Activated CD4-positive, alpha-beta memory T cell treated with anti-CD3 and anti-CD28 coated beads for 36 hours (primary cell): ENCODE results near the gene NACC1. TPM values are rescaled to one million over a fixed set of nuclear protein-coding genes. Genes with fewer than 3 reads are reported as not detected.

ENCODE experiments used
- CTCF ChIA-PET: fragments of 350-600 bp; sonication (Branson Sonifier 250); formaldehyde crosslinking; loops from one replicate; lab custom pipeline; 2021; ENCODE audit warnings: antibody characterized with exemption, inconsistent platforms; lab: Charles Lee
- POLR2A ChIA-PET: fragments of 350-600 bp; sonication (Branson Sonifier 250); formaldehyde crosslinking; loops from one replicate; lab custom pipeline; 2021; ENCODE audit warnings: antibody characterized with exemption; lab: Charles Lee
- DNase-seq: peaks from one replicate; pipeline ENCODE4 v3.0.0-alpha.2; 2020
- H3K27ac Mint-ChIP-seq: one replicate; pipeline ENCODE4 v1.8.0; 2021; ENCODE audit warnings: mixed read lengths
- H3K27me3 Mint-ChIP-seq: one replicate; pipeline ENCODE4 v1.8.0; 2021; ENCODE audit warnings: mixed read lengths
- H3K36me3 Mint-ChIP-seq: one replicate; pipeline ENCODE4 v1.8.0; 2021; ENCODE audit warnings: mixed read lengths
- H3K4me1 Mint-ChIP-seq: one replicate; pipeline ENCODE4 v1.8.0; 2021; ENCODE audit warnings: low read depth, mixed read lengths
- H3K4me3 Mint-ChIP-seq: one replicate; pipeline ENCODE4 v1.8.0; 2021; ENCODE audit warnings: mild to moderate bottlenecking, mixed read lengths
- H3K9me3 Mint-ChIP-seq: one replicate; pipeline ENCODE4 v1.8.0; 2021; ENCODE audit warnings: mixed read lengths
- intact Hi-C: fragments of 100-400 bp; cut with micrococcal nuclease; formaldehyde crosslinking; loops from one replicate; pipeline ENCODE4 v1.15.1; 2023
- total RNA-seq, 2 experiments: library from RNA; stranded (reverse); gene quantifications; one replicate each; pipeline ENCODE4 v1.2.3, GENCODE V29; 2021

The NACC1 gene
- total RNA-seq, result 10 to 100 TPM; 89.8 to 90.9 TPM

GRCh38 chr19:13117772-13118423, at the start of gene NACC1:
Gene NACC1, plus strand, starts transcription at chr19:13118264. Its CDS starts 16,944 bp downstream, at chr19:13135208.
- Mint-ChIP-seq H3K27ac (peak within 1 kb of the TSS; percentile 93), H3K9me3 (no peaks in the 10 kb centered on the region), H3K4me3 (peak within 1 kb of the TSS; percentile 86), H3K4me1 (peaks cover 51% of the 10 kb centered on the region), H3K27me3 (no peaks in the 10 kb centered on the region), H3K36me3 (peaks cover 16% of the 10 kb centered on the region)
- DNase-seq, result peak; percentile 94
- POLR2A ChIA-PET, result interaction anchor here (0.6 to 4.1 kb wide), 10 partner anchors 13 to 744 kb away, joined by 3 to 38 read pairs (median 8); partner anchors contain the start of genes IER2 and STX10
- intact Hi-C loops, result loop anchor here (1.0 to 5.0 kb wide), 2 partner anchors 14 to 94 kb away; no protein-coding TSS in a partner anchor
- CTCF ChIA-PET, result interaction anchor here (0.5 to 2.8 kb wide), 11 partner anchors 11 to 153 kb away, joined by 3 to 16 read pairs (median 4); partner anchors contain the start of genes IER2 and STX10

GRCh38 chr19:13069415-13070359, 48.4 kb upstream of the NACC1 start:
- no peak for DNase-seq
- Mint-ChIP-seq H3K9me3 (no peaks in the 10 kb centered on the region), H3K4me1 (no peaks in the 10 kb centered on the region), H3K27ac (no peak overlapping the region), H3K36me3 (no peaks in the 10 kb centered on the region), H3K4me3 (no peak overlapping the region), H3K27me3 (no peaks in the 10 kb centered on the region)
- CTCF ChIA-PET, result interaction anchor here (0.7 to 2.0 kb wide), 6 partner anchors 9 to 104 kb away, joined by 3 to 19 read pairs (median 4); no protein-coding TSS in a partner anchor
- intact Hi-C loops, result no loop called here
- POLR2A ChIA-PET, result no interaction called here

- H3K4me1 Mint-ChIP-seq, result no peaks in the 10 kb centered on the region
- no peak overlapping the region for H3K4me3 Mint-ChIP-seq
- POLR2A ChIA-PET, result no interaction called here
- no peaks in the 10 kb centered on the region for H3K9me3 Mint-ChIP-seq
- no peak overlapping the region for H3K27ac Mint-ChIP-seq
- no peaks in the 10 kb centered on the region for H3K27me3 Mint-ChIP-seq
- no peak for DNase-seq
- CTCF ChIA-PET, result interaction anchor here (0.8 to 2.0 kb wide), 5 partner anchors 10 to 105 kb away, joined by 3 to 19 read pairs (median 4); no protein-coding TSS in a partner anchor
- intact Hi-C loops, result no loop called here
- no peaks in the 10 kb centered on the region for H3K36me3 Mint-ChIP-seq
Observed at GRCh38 chr19:13070425-13071140, 47.5 kb upstream of the NACC1 start.

GRCh38 chr19:13071444-13072187, 46.4 kb upstream of the NACC1 start:
- Mint-ChIP-seq H3K9me3 (no peaks in the 10 kb centered on the region), H3K4me3 (no peak overlapping the region), H3K4me1 (no peaks in the 10 kb centered on the region), H3K27me3 (no peaks in the 10 kb centered on the region), H3K27ac (no peak overlapping the region), H3K36me3 (no peaks in the 10 kb centered on the region)
- POLR2A ChIA-PET, result no interaction called here
- intact Hi-C loops, result no loop called here
- DNase-seq, result no peak
- CTCF ChIA-PET, result interaction anchor here (1.0 to 3.2 kb wide), 3 partner anchors 10 to 94 kb away, joined by 4 to 21 read pairs (median 19); no protein-coding TSS in a partner anchor

- Mint-ChIP-seq H3K36me3 (no peaks in the 10 kb centered on the region), H3K27me3 (no peaks in the 10 kb centered on the region), H3K9me3 (no peaks in the 10 kb centered on the region), H3K27ac (no peak overlapping the region), H3K4me1 (no peaks in the 10 kb centered on the region), H3K4me3 (no peak overlapping the region)
- intact Hi-C loops, result no loop called here
- POLR2A ChIA-PET, result no interaction called here
- DNase-seq, result no peak
- CTCF ChIA-PET, result interaction anchor here (1.0 to 3.2 kb wide), 2 partner anchors 11 to 95 kb away, joined by 4 to 21 read pairs; no protein-coding TSS in a partner anchor
Observed at GRCh38 chr19:13072188-13072908, 45.7 kb upstream of the NACC1 start.

- CTCF ChIA-PET, result interaction anchor here (0.7 to 3.2 kb wide), 3 partner anchors 12 to 108 kb away, joined by 3 to 21 read pairs (median 6); no protein-coding TSS in a partner anchor
- Mint-ChIP-seq H3K4me3 (no peak overlapping the region), H3K27ac (no peak overlapping the region), H3K9me3 (no peaks in the 10 kb centered on the region), H3K4me1 (no peaks in the 10 kb centered on the region), H3K27me3 (no peaks in the 10 kb centered on the region), H3K36me3 (no peaks in the 10 kb centered on the region)
- no peak for DNase-seq
- POLR2A ChIA-PET, result interaction anchor here (0.8 kb wide), 1 partner anchor 12 kb away, joined by 3 read pairs; no protein-coding TSS in a partner anchor
- intact Hi-C loops, result no loop called here
Observed at GRCh38 chr19:13073263-13073662, 44.8 kb upstream of the NACC1 start.

GRCh38 chr19:13074378-13074777, 43.7 kb upstream of the NACC1 start:
- Mint-ChIP-seq H3K36me3 (no peaks in the 10 kb centered on the region), H3K4me1 (no peaks in the 10 kb centered on the region), H3K4me3 (no peak overlapping the region), H3K27ac (no peak overlapping the region), H3K9me3 (no peaks in the 10 kb centered on the region), H3K27me3 (no peaks in the 10 kb centered on the region)
- ChIA-PET CTCF (interaction anchor here (1.3 to 3.2 kb wide), 2 partner anchors 13 to 109 kb away, joined by 6 to 21 read pairs; no protein-coding TSS in a partner anchor), POLR2A (interaction anchor here (0.5 to 0.8 kb wide), 2 partner anchors 11 to 1386 kb away, joined by 3 to 4 read pairs; no protein-coding TSS in a partner anchor)
- DNase-seq, result no peak
- intact Hi-C loops, result no loop called here

GRCh38 chr19:13076320-13076719, 41.7 kb upstream of the NACC1 start:
- Mint-ChIP-seq H3K36me3 (no peaks in the 10 kb centered on the region), H3K9me3 (no peaks in the 10 kb centered on the region), H3K27ac (no peak overlapping the region), H3K4me1 (no peaks in the 10 kb centered on the region), H3K4me3 (no peak overlapping the region), H3K27me3 (no peaks in the 10 kb centered on the region)
- ChIA-PET POLR2A (no interaction called here), CTCF (no interaction called here)
- intact Hi-C loops, result no loop called here
- DNase-seq, result no peak

- POLR2A ChIA-PET, result no interaction called here
Observed at GRCh38 chr19:13076787-13077186, 41.3 kb upstream of the NACC1 start.

GRCh38 chr19:13077240-13077639, 40.8 kb upstream of the NACC1 start:
- Mint-ChIP-seq H3K27me3 (no peaks in the 10 kb centered on the region), H3K4me1 (no peaks in the 10 kb centered on the region), H3K27ac (no peak overlapping the region), H3K36me3 (no peaks in the 10 kb centered on the region), H3K4me3 (no peak overlapping the region), H3K9me3 (no peaks in the 10 kb centered on the region)
- POLR2A ChIA-PET, result no interaction called here
- CTCF ChIA-PET, result interaction anchor here (0.9 to 1.0 kb wide), 2 partner anchors 17 to 99 kb away, joined by 3 read pairs; no protein-coding TSS in a partner anchor
- DNase-seq, result no peak
- intact Hi-C loops, result no loop called here

More at GRCh38 chr19:13076787-13077186, 41.3 kb upstream of the NACC1 start:
- intact Hi-C loops, result no loop called here
- CTCF ChIA-PET, result interaction anchor here (1.0 kb wide), 1 partner anchor 17 kb away, joined by 3 read pairs; no protein-coding TSS in a partner anchor
- H3K9me3 Mint-ChIP-seq, result no peaks in the 10 kb centered on the region
- H3K36me3 Mint-ChIP-seq, result no peaks in the 10 kb centered on the region
- DNase-seq, result no peak
- no peaks in the 10 kb centered on the region for H3K4me1 Mint-ChIP-seq
- H3K27ac Mint-ChIP-seq, result no peak overlapping the region
- no peak overlapping the region for H3K4me3 Mint-ChIP-seq
- H3K27me3 Mint-ChIP-seq, result no peaks in the 10 kb centered on the region
